HG03439 (cell line): Measurements from ENCODE around the gene PRKG1.
"Not testable (repeated sequence)": the region's sequence is repeated elsewhere in the genome, so short reads cannot be mapped to it uniquely, and the experiment has no call there.

ENCODE experiments used
- ATAC-seq: cut with Tn5 transposase; IDR thresholded peaks from one replicate; pipeline ENCODE4 v1.9.1; 2021; ENCODE audit warnings: mild to moderate bottlenecking, moderate library complexity; ENCODE audit not compliant: unreplicated experiment

Gene PRKG1

GRCh38 chr10:52019656-52020055 is 945.4 kb downstream of the PRKG1 start:
- ATAC-seq: no peak

GRCh38 chr10:52020173-52020572 is 945.9 kb downstream of the PRKG1 start:
- ATAC-seq: no peak

GRCh38 chr10:52020702-52021101 is 946.4 kb downstream of the PRKG1 start:
- ATAC-seq: no peak

GRCh38 chr10:52027055-52027705 is 952.9 kb downstream of the PRKG1 start:
- no peak for ATAC-seq

- no peak for ATAC-seq
Observed at GRCh38 chr10:52028523-52028858, 954.2 kb downstream of the PRKG1 start.

GRCh38 chr10:52029628-52030027 is 955.3 kb downstream of the PRKG1 start:
- no peak for ATAC-seq

- ATAC-seq: no peak
Observed at GRCh38 chr10:52030051-52030790, 955.9 kb downstream of the PRKG1 start.

GRCh38 chr10:52030975-52031374 is 956.7 kb downstream of the PRKG1 start:
- no peak for ATAC-seq

GRCh38 chr10:52031771-52032170 is 957.5 kb downstream of the PRKG1 start:
- no peak for ATAC-seq

- no peak for ATAC-seq
Observed at GRCh38 chr10:52032681-52033629, 958.7 kb downstream of the PRKG1 start.

- ATAC-seq: not testable (repeated sequence)
Observed at GRCh38 chr10:52039002-52039793, 964.9 kb downstream of the PRKG1 start.

GRCh38 chr10:52040486-52040885 is 966.2 kb downstream of the PRKG1 start:
- ATAC-seq: no peak

- no peak for ATAC-seq
Observed at GRCh38 chr10:52043811-52044210, 969.5 kb downstream of the PRKG1 start.

GRCh38 chr10:52048051-52048450 is 973.8 kb downstream of the PRKG1 start:
- ATAC-seq: no peak

GRCh38 chr10:52050429-52051047 is 976.3 kb downstream of the PRKG1 start:
- no peak for ATAC-seq

GRCh38 chr10:52053497-52053896 is 979.2 kb downstream of the PRKG1 start:
- no peak for ATAC-seq

- ATAC-seq: no peak
Observed at GRCh38 chr10:52056291-52056690, 982.0 kb downstream of the PRKG1 start.

GRCh38 chr10:52059089-52059488 is 984.8 kb downstream of the PRKG1 start:
- ATAC-seq: no peak

- no peak for ATAC-seq
Observed at GRCh38 chr10:52063159-52063558, 988.9 kb downstream of the PRKG1 start.

- no peak for ATAC-seq
Observed at GRCh38 chr10:52064084-52064845, 990.0 kb downstream of the PRKG1 start.
